GM12873 (cell line): Measurements from ENCODE around the gene PARD3.

Experiments
- CTCF ChIP-seq: IDR thresholded peaks from 2 replicates; pipeline ENCODE4 v1.5.1; 2012; ENCODE audit warnings: low read depth, mild to moderate bottlenecking, moderate library complexity, low read length, control low read depth; ENCODE audit not compliant: insufficient read depth; ENCODE audit errors: missing control alignments

The PARD3 gene

DNA sequence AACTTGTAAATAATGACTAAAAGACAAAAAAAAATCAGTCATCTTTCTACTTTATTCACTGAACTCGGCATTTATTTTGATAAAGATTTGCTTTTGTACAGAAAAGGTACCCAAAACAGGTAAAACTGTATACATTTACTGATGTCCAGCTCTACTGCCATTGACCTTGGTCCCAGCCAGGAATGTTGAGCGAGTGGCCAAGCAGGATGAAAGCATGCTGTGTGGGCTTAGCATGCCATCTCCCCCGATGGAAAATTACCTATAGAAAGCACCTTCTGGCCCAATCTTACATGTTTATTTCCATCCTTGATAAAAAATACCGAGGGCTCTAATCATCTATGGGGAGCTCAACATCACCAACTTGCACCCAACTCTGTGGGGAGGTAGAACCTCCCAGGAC is 6.8 kb downstream of the PARD3 start:
- no peak for TF ChIP-seq CTCF

DNA sequence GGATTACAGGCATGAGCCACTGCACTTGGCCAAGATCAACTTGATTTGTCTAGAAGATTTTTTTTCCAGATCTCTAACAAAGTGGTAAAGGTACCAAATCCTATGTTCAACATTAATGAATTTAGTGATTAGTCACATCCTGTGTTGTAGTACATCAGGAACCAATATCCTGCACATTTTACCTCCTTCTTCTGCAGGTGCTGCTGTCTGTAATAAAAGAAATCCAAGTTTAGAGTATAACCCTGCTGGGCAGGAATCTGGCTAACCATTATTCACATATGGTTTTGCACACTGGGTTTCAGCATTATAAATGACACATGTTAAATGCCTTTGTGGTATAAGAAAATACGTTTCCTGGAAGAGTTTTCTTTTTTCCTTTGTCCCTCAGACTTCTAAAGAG is 10.8 kb downstream of the PARD3 start:
- TF ChIP-seq CTCF = no peak

- TF ChIP-seq CTCF = no peak
These were observed 12.4 kb downstream of the PARD3 start for GRCh38 chr10:34802692-34803091.

- no peak for TF ChIP-seq CTCF
These were observed 13.9 kb downstream of the PARD3 start for GRCh38 chr10:34801097-34801733.

GRCh38 chr10:34800624-34801023 is 14.5 kb downstream of the PARD3 start:
- TF ChIP-seq CTCF = no peak

- TF ChIP-seq CTCF = no peak
These were observed 16.4 kb downstream of the PARD3 start for GRCh38 chr10:34798654-34799053.

DNA sequence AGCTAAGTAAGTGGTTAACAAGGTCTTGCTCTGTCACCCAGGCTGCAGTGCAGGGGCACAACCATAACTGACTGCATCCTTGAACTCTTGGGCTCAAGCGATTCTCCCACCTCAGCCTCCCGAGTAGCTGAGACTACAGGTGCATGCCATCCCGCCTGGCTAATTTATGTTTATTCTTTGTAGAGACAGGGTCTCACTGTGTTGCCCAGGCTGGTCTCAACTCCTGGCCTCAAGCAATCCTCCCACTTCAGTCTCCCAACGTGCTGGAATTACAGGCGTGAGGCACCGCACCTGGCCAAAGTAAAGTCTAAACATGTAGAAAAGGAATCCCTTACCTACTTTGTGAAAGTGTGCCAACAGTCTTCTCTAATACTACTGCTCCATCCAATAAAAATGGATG is 17.9 kb downstream of the PARD3 start:
- TF ChIP-seq CTCF = no peak
